HG02763 (cell line): ENCODE measurements around the gene DDAH2.

ENCODE experiments used
- ATAC-seq: cut with Tn5 transposase; IDR thresholded peaks from one replicate; pipeline ENCODE4 v1.9.1; 2021; ENCODE audit warnings: mild to moderate bottlenecking, moderate library complexity; ENCODE audit not compliant: unreplicated experiment

The DDAH2 gene

GRCh38 chr6:31761343-31761742 lies 32.2 kb upstream of the DDAH2 start:
- ATAC-seq: no peak

- no peak for ATAC-seq
Observed at GRCh38 chr6:31760790-31761189, 31.7 kb upstream of the DDAH2 start.

GRCh38 chr6:31758281-31758680 lies 29.2 kb upstream of the DDAH2 start:
- ATAC-seq: no peak

GRCh38 chr6:31752739-31753319 lies 23.7 kb upstream of the DDAH2 start:
- ATAC-seq: no peak

GRCh38 chr6:31750411-31751022 lies 21.4 kb upstream of the DDAH2 start:
- ATAC-seq: no peak

- no peak for ATAC-seq
Observed at GRCh38 chr6:31749301-31750036, 20.4 kb upstream of the DDAH2 start.

- no peak for ATAC-seq
Observed at GRCh38 chr6:31744422-31744821, 15.3 kb upstream of the DDAH2 start.

- ATAC-seq: no peak
Observed at GRCh38 chr6:31742894-31743293, 13.8 kb upstream of the DDAH2 start.

- ATAC-seq: no peak
Observed at GRCh38 chr6:31741815-31742214, 12.7 kb upstream of the DDAH2 start.

GRCh38 chr6:31740397-31741223 lies 11.5 kb upstream of the DDAH2 start:
- no peak for ATAC-seq

- ATAC-seq: peak; percentile 77
Observed at GRCh38 chr6:31739639-31740396, 10.7 kb upstream of the DDAH2 start, which contains the start of gene MSH5. TSS of gene MSH5 (plus strand) at chr6:31740005. CDS start at chr6:31740467, 462 bp downstream.

- ATAC-seq: peak; percentile 18
Observed at GRCh38 chr6:31737991-31738979, 9.2 kb upstream of the DDAH2 start.

GRCh38 chr6:31737315-31737990 lies 8.4 kb upstream of the DDAH2 start:
- no peak for ATAC-seq

GRCh38 chr6:31736768-31737314 lies 7.7 kb upstream of the DDAH2 start:
- no peak for ATAC-seq

GRCh38 chr6:31736021-31736767 lies 7.1 kb upstream of the DDAH2 start, which contains the start of gene CLIC1:
TSS of gene CLIC1 (minus strand) at chr6:31736530. CDS start at chr6:31736300, 230 bp downstream.
- peak; percentile 18 for ATAC-seq

- no peak for ATAC-seq
Observed at GRCh38 chr6:31734821-31735406, 5.8 kb upstream of the DDAH2 start.

GRCh38 chr6:31734247-31734820 lies 5.2 kb upstream of the DDAH2 start:
- no peak for ATAC-seq
